OCI-LY1 (cell line): ENCODE results near the gene DES.
A peak's percentile ranks its signal among the peaks of the same experiment; 100 is the strongest.

Source experiments
- H2AFZ ChIP-seq: fragments of 200-600 bp; sonication (generic), shearing (Covaris generic); 2 replicates; pipeline ENCODE4 v1.6.0; 2014; ENCODE audit warnings: antibody characterized with exemption, mild to moderate bottlenecking, low read length
- H3F3A ChIP-seq: fragments of 200-600 bp; sonication (generic), shearing (Covaris generic); 2 replicates; pipeline ENCODE4 v1.6.0; 2014; ENCODE audit warnings: mild to moderate bottlenecking, antibody characterized with exemption, low read length, moderate library complexity; ENCODE audit not compliant: insufficient read depth
- H3K27ac ChIP-seq: fragments of 200-600 bp; sonication (generic); 2 replicates; pipeline ENCODE4 v1.5.1; 2014; ENCODE audit warnings: low read length, mixed run types, mild to moderate bottlenecking, low read depth; ENCODE audit not compliant: poor library complexity, severe bottlenecking
- H3K27me3 ChIP-seq: fragments of 200-600 bp; sonication (generic); 2 replicates; pipeline ENCODE4 v1.6.0; 2014; ENCODE audit warnings: antibody characterized with exemption, mild to moderate bottlenecking, low read length, moderate library complexity; ENCODE audit not compliant: insufficient read depth
- H3K36me3 ChIP-seq: fragments of 200-600 bp; sonication (generic); 2 replicates; pipeline ENCODE4 v1.6.1; 2014; ENCODE audit warnings: mild to moderate bottlenecking, antibody characterized with exemption, low read length, moderate library complexity, mixed read lengths; ENCODE audit not compliant: insufficient read depth
- H3K4me1 ChIP-seq: fragments of 200-600 bp; sonication (generic); 2 replicates; pipeline ENCODE4 v1.5.1; 2014; ENCODE audit warnings: mild to moderate bottlenecking, low read length, moderate library complexity; ENCODE audit not compliant: insufficient read depth, severe bottlenecking
- H3K4me2 ChIP-seq: fragments of 200-600 bp; sonication (generic), shearing (Covaris generic); 2 replicates; pipeline ENCODE4 v1.6.1; 2014; ENCODE audit warnings: low read length
- H3K4me3 ChIP-seq: fragments of 200-600 bp; sonication (generic); 2 replicates; pipeline ENCODE4 v1.5.1; 2014; ENCODE audit warnings: low read length, low read depth, mild to moderate bottlenecking, mixed read lengths; ENCODE audit not compliant: poor library complexity, severe bottlenecking
- H3K79me2 ChIP-seq: fragments of 200-600 bp; shearing (Covaris generic); 2 replicates; pipeline ENCODE4 v1.6.1; 2016; ENCODE audit warnings: mixed run types, low read length, mixed read lengths; ENCODE audit not compliant: insufficient read depth
- H3K9ac ChIP-seq: fragments of 200-600 bp; sonication (generic), shearing (Covaris generic); 2 replicates; pipeline ENCODE4 v1.6.1; 2014; ENCODE audit warnings: mild to moderate bottlenecking, low read length, mixed read lengths
- H3K9me2 ChIP-seq: fragments of 200-600 bp; sonication (generic), shearing (Covaris generic); 2 replicates; pipeline ENCODE4 v1.6.1; 2014; ENCODE audit warnings: low read depth, mild to moderate bottlenecking, low read length, mixed read lengths
- H3K9me3 ChIP-seq: fragments of 200-600 bp; shearing (Covaris generic); 2 replicates; pipeline ENCODE4 v1.6.1; 2014; ENCODE audit warnings: low read length, mixed read lengths
- H4K20me1 ChIP-seq: fragments of 200-600 bp; sonication (generic), shearing (Covaris generic); 2 replicates; pipeline ENCODE4 v1.6.0; 2016; ENCODE audit warnings: mild to moderate bottlenecking, low read length; ENCODE audit not compliant: insufficient read depth
- EZH2 ChIP-seq: fragments of 200-600 bp; sonication (generic), shearing (Covaris generic); IDR thresholded peaks from 2 replicates; pipeline ENCODE4 v1.8.0; 2017; ENCODE audit warnings: borderline replicate concordance, mixed run types, mild to moderate bottlenecking, antibody characterized with exemption, low read length, moderate library complexity, mixed read lengths
- TF ChIP-seq, protein P1 (sequence below): fragments of 200-600 bp; sonication (generic), shearing (Covaris generic); IDR thresholded peaks from 2 replicates; pipeline ENCODE4 v1.5.1; 2017; ENCODE audit warnings: mild to moderate bottlenecking, antibody characterized with exemption, low read length, moderate library complexity, mixed read lengths

DES gene

GRCh38 chr2:219433666-219434467 lies 15.7 kb downstream of the DES start:
- no peak overlapping the region for H2AFZ ChIP-seq
- no peak overlapping the region for H3K4me2 ChIP-seq

GRCh38 chr2:219434468-219434717 lies 16.2 kb downstream of the DES start:
- H3K9ac ChIP-seq, result no peak overlapping the region
- H3K36me3 ChIP-seq, result no peaks in the 10 kb centered on the region
- no peak overlapping the region for H2AFZ ChIP-seq
- no peaks in the 10 kb centered on the region for H3K79me2 ChIP-seq
- H3K4me1 ChIP-seq, result no peaks in the 10 kb centered on the region
- no peak overlapping the region for H3K27ac ChIP-seq
- H3K4me2 ChIP-seq, result no peak overlapping the region
- H3K27me3 ChIP-seq, result 0 out of 2 replicates have a peak, but pooled peaks cover 2% of the 10 kb centered on the region
- no peaks in the 10 kb centered on the region for H3K9me2 ChIP-seq
- no peaks in the 10 kb centered on the region for H4K20me1 ChIP-seq
- H3K4me3 ChIP-seq, result no peak overlapping the region
- no peak for TF ChIP-seq EZH2
- TF ChIP-seq, protein P1, sequence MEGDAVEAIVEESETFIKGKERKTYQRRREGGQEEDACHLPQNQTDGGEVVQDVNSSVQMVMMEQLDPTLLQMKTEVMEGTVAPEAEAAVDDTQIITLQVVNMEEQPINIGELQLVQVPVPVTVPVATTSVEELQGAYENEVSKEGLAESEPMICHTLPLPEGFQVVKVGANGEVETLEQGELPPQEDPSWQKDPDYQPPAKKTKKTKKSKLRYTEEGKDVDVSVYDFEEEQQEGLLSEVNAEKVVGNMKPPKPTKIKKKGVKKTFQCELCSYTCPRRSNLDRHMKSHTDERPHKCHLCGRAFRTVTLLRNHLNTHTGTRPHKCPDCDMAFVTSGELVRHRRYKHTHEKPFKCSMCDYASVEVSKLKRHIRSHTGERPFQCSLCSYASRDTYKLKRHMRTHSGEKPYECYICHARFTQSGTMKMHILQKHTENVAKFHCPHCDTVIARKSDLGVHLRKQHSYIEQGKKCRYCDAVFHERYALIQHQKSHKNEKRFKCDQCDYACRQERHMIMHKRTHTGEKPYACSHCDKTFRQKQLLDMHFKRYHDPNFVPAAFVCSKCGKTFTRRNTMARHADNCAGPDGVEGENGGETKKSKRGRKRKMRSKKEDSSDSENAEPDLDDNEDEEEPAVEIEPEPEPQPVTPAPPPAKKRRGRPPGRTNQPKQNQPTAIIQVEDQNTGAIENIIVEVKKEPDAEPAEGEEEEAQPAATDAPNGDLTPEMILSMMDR, result no peak
- no peaks in the 10 kb centered on the region for H3F3A ChIP-seq
- no peaks in the 10 kb centered on the region for H3K9me3 ChIP-seq

More at GRCh38 chr2:219433666-219434467, 15.7 kb downstream of the DES start:
- Histone ChIP-seq H3K36me3 (no peaks in the 10 kb centered on the region), H3K27ac (no peak overlapping the region), H3K4me1 (no peaks in the 10 kb centered on the region), H3K4me3 (no peak overlapping the region), H3K9me3 (no peaks in the 10 kb centered on the region), H3K9ac (no peak overlapping the region), H4K20me1 (no peaks in the 10 kb centered on the region), H3K9me2 (no peaks in the 10 kb centered on the region), H3K27me3 (0 out of 2 replicates have a peak, but pooled peaks cover 2% of the 10 kb centered on the region), H3F3A (no peaks in the 10 kb centered on the region), H3K79me2 (no peaks in the 10 kb centered on the region)
- no peak for TF ChIP-seq EZH2
- TF ChIP-seq, protein P1, result peak; percentile 68

- 0 out of 2 replicates have a peak, but pooled peaks cover 2% of the 10 kb centered on the region for H3K27me3 ChIP-seq
- no peaks in the 10 kb centered on the region for H4K20me1 ChIP-seq
- no peak for TF ChIP-seq EZH2
- TF ChIP-seq, protein P1, result no peak
- no peaks in the 10 kb centered on the region for H3K9me2 ChIP-seq
- no peaks in the 10 kb centered on the region for H3K4me1 ChIP-seq
- no peaks in the 10 kb centered on the region for H3F3A ChIP-seq
- H3K4me2 ChIP-seq, result no peak within 1 kb of the TSS
- no peaks in the 10 kb centered on the region for H3K36me3 ChIP-seq
- H3K4me3 ChIP-seq, result no peak within 1 kb of the TSS
- no peaks in the 10 kb centered on the region for H3K79me2 ChIP-seq
- no peak within 1 kb of the TSS for H2AFZ ChIP-seq
- no peak within 1 kb of the TSS for H3K9ac ChIP-seq
- H3K27ac ChIP-seq, result no peak within 1 kb of the TSS
- H3K9me3 ChIP-seq, result no peaks in the 10 kb centered on the region
Observed at GRCh38 chr2:219434718-219435525, 16.7 kb downstream of the DES start, which contains the start of gene SPEG. Gene SPEG (plus strand): TSS chr2:219434843. CDS start chr2:219434978, 135 bp downstream.
